Bone marrow (tissue), 2 donors: Measurements from ENCODE around the gene OR52R1.
"Not testable (repeated sequence)": the region's sequence is repeated elsewhere in the genome, so short reads cannot be mapped to it uniquely, and the experiment has no call there.

Experiments used
- DNase-seq, 2 donors: peaks; one replicate each; lab custom pipeline; 2025; lab: John Stamatoyannopoulos, UW

Gene OR52R1

DNA sequence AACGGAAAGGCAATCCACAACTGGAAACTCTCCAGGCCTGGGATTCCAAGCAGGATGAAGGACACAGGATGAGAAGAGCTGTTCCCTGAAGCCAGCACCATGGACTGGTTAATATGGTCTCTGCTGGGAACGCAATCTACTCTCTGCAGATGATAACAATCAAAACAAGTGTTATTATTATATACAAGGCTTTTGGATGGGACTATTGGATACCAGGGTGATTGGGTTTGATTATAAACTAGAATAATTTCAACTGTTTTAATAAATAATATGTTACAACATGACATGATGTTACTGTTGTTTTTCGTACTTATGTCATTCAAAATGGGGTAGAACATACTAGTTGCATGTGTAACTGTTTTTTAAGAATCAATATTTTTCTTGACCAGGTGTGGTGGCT lies at the start of gene OR52R1:
OR52R1 (minus strand) TSS at position 101 of the 400 bp plus-strand sequence; CDS start at position 101, 0 bp downstream.
- no peak for DNase-seq

DNA sequence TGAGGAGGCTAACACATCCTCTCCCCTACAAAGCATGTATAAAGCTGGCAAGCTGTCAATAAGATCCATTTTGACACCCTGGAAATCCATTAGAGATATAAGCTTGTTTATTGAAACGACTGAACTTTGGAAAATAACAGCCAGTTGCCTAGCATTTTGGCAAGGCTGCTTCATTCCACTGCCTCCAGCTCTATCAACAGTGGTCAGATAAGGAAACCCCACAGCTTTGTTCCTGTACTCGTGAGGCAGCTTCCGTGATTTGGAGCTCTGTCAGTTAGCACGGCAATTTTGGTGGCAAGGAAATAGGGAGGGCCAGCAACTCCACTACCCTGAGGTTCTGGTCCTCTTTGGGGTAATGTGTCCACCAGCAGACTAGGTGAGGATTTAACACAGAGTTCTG lies 46.9 kb upstream of the OR52R1 start:
- DNase-seq, result no peak

DNA sequence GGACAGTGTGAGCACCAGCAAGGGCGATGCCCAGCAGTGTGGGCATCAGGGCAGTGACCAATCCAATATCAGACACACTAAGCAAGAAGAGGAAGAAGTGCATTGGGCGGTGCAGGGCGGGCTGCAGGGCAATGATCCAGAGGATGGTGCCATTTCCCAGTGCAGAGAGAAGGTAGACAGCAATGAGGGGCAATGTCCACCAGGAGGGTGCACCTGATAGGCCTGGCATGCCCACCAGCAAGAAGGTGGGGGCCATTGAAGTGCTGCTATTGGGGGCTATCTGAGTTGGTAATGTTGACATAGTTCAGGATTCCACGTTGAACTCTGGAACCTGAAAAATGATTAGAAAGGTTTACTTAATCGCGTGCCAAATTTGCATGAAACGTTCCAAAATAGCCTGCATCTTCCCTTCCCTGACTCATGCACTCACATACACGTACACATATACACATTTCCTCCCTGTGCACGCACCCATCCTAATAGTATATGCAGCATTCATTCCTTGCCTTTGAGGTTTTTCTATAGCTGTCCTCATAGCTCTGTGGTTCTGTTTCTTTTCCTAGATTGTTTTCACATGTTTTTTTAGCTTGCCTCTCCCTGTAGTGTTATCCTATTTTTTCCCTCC lies 44.8 kb upstream of the OR52R1 start, which contains the start of gene OR51S1:
OR51S1 (minus strand) TSS at position 301 of the 625 bp plus-strand sequence; CDS start at position 301, 0 bp downstream.
- DNase-seq, result no peak

DNA sequence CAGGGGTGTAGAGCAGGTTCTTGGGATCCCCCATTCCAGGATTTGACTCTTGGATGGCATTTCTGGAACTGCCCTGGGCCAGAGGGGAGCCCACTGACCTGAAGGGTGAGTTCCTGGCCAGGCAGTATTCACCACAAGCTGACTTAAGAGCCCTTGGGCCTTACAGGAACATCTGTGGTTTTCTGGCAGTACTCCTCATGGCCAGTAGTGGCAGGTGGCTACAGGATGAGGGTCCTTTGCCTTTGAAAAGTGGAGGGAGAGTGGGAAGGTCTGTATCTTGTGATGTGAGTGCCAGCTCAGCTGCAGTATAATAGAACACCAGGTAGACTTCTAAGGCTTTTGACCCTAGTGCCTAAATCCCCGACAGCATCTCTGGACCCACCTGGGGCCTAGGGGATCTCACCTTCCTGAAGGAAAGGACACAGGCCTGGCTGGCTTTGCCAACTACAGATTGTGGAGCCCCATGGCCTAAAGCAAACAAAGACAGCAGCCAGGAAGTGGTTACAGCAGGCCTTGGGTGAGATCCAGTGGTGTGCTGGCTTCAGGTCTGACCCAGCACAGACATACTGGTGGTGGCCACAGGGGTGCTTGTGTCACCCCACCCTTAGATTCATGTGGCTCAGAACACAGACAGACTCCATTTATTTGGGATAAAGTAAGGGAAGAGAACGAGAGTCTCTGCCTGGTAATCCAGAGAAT lies 35.8 kb upstream of the OR52R1 start:
- DNase-seq, result no peak

DNA sequence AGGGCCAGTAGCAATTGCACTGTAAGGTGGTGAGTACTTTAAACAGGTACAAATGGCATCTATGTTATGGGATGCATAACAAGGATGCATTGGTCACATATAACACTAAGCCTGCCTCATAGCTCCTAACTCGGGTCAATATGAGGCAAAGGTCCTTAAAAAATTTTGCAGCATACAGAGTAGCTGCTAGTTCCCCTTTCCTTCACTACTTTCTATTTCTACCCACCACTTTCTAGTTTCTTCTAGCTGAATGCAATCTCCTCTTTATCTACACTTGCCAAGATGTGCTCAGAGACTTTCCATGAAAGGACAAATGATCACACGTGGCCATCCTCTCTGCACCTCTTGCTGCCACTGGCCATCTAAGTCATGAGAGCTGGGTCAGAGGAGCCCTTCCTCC lies 26.7 kb upstream of the OR52R1 start:
- no peak for DNase-seq

DNA sequence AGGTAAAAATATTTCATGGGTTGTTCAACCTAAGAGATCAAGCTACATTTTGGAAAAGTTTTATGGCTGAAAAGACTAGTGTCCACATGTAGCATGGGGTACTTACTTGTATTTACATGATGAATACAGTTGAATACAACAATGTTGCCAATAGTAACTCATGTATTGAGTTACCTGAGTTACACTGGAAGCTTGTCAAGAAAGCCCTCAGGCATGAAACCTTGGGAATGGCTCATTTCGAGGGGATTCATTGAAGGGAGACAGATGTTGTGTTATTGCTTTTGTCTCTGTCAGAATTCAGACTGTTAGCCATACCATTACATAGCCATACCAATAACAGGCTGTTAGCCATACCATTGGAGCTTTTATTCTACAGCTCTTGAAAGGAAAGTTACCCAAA lies 26.2 kb upstream of the OR52R1 start:
- DNase-seq, result no peak

DNA sequence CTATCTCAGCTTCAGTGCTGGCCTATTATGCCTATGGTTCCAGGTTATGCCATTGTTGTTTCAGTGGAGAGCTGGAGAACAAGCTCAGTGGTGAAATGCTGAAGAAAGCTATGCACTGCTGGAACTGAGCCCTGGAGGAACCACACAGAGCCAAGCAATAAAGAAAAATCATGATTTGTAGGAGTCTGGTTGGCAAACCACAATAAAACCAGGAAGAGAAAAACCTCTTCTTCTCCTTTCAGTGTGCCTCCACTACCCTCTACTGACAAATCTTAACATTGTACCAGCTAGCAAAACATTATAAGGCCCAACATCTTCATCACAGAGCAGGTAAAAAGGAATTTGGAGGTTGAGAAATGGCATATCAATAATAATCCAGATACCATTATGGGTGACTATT lies 22.2 kb upstream of the OR52R1 start:
- DNase-seq, result no peak

DNA sequence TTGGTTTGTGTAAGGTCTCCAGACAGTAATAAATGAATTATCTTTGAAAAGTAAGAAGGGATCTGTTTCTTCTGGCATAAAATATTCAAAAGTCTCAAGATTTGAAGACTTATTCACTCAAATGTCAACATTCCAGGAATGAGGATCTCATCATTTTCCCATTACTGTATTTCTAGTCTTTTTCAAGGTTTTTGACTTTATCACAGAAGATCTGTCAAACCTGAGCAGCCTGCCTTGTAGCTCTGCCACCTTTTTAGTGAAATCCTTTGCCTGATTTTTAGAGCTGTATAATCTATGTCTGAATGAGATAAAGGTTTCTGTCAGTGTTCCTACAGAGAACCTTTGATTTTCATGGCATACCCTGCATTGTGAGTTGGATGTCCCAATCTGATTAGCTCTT lies 21.0 kb upstream of the OR52R1 start:
- no peak for DNase-seq

DNA sequence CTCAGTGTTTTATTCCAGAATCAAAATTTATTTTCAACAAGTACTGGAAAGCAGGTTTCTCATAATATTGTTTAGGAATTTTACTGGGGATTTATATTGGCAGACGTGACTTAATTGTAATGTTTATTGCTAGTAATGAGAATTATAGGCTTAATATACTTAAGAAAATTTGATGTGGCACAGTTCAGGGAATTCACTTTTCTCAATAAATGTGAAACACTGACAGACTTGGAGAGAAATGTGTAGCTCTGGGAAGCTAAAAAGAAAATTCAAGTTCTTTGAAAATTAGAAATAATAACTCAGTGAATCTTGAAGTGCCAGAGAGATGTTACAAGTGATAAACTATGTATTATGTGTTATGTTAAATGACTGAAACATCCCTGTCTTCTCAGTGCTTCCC lies 16.8 kb upstream of the OR52R1 start, which contains the start of gene OR51F2:
OR51F2 (plus strand) TSS at position 301 of the 400 bp plus-strand sequence. CDS start 101 bp downstream, outside the sequence.
- DNase-seq, result no peak

DNA sequence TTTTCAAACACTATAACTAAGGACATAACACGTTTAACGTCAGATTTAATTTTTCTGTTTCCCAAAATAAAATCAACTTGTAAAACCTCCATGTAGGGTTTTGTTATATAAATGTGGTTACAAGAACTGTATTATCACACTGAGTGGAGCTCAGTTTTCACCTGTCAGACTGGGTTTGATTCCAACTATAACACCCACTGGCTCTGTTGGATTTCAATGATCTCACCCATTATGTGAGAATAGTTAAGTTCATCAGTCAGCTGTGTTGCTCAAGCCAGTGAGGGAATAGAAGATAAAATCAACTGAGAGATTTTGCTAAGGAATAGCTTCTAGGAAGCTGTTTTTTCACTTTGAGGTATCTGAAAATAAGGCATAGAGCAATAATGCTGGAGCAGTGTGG lies 5.1 kb upstream of the OR52R1 start:
- DNase-seq, result no peak

DNA sequence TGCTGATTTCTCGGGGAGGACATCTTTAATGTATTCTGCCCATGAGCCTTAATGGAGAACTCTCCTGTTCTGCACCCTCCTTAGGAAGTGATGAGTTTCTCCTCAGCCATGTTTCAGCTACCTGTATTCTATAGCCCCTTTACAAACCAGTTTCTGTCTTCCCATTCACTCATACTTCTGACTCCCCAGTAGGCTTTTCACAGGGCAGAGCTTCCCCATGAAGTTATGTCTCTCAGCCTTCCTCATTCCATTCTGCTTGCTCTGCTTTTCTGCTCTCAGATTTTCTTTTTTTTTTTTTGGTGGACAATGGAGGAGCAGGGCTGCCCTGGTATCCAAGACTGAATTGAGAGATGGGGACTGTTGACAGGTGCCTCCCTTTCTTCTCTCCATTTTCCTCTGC lies 4.3 kb upstream of the OR52R1 start:
- no peak for DNase-seq

DNA sequence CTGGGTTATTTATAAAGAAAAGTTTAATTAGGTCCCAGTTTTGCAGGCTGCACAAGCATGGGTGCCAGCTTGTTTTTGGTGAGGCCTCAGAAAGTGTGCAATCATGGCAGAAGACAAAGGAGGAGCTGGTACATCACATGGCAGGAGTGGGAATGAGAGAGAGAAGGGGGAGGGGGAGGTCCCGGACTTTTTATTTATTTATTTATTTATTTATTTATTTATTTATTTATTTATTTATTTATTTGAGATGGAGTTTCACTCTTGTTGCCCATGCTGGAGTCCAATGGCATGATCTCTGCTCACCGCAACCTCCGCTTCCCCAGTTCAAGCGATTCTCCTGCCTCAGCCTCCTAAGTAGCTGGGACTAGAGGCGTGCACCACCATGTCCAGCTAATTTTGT lies 2.9 kb downstream of the OR52R1 start:
- DNase-seq, result not testable (repeated sequence)

DNA sequence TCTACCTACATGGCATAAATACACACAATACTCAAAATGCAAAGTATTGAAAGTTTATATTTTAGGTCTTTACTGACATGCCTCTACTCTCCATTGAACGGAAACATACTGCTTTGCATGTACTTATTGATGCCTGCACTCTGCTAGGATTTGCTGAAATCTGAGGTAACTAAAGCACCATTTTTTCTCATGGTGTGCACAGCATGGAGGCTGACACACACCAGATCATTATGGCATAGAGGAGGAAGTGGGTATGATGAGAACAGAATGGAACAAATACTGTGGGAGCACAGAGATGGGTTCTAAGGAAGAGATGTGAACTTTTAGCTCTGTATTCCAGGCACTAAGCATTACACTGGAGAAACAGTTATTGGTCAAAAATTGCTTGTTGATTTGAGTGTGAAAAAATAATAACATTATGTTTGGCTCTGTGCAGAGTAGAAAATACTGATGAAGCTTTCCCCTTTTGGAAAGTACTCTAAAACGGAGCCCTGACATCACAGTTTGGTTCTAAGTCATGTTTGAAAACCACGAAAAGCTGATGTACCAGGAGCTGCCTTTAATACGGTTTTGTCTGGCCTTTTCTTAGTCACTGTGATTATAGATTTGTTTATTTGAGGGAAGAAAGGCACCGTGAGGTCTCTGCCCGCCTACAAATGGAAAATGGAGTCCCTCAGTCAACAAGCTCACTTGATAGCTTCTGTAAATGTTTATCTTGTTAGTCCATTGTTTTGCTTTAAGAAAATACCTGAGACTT lies 5.6 kb downstream of the OR52R1 start:
- no peak for DNase-seq

DNA sequence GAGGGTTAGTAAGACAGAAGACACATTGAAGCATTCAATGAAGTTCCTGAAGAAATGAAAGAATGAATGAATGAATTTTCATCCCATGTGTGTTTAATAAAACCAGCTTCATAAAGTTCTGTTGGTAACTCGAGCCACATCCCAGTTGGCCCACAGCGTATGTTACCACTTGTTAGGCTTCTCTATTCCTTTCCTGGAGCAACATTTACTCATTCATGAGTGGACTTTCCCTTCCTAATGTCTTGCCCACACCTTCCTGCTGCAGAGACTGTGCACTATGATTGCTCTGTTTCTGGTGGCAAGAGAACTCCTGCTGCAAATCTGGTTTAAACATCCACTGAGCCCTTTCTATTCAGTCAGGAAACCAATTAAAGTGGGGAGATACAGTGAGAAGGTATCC lies 7.0 kb downstream of the OR52R1 start:
- no peak for DNase-seq

DNA sequence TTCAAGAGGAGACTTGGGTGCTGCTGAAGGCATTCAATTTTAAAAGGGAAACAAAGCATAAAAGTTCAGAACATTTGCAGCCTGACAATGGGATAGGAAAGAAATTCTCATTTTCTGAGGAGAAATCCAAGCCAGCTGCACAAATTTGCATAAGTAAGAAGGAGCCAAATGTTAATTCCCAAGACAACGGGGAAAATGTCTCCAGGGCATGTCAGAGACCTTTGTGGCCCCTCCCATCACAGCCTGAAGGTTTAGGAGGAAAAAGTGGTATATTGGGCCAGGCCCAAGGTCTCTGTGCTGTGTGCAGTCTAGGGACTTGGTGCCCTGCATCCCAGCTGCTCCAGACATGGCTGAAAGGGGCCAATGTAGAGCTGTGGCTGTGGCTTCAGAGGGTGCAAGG lies 21.7 kb downstream of the OR52R1 start:
- no peak for DNase-seq

DNA sequence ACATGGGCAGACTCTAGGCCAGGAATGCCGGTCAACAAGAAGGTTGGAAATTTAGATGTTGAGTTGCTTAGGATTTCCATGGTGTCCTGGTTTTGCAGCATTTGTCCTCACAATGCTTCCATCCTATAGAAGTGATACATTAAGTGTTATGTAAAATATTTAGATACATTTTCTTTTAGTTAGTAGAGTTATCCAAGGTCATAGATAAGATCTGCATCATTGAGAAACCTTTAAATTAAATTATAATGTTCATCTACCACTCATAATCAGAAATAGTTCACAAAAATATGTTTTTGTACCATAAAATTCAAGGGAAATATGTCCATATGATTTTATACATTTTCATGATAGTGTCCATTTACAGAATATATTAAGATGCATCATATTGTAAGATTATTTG lies 34.3 kb downstream of the OR52R1 start, which contains the start of gene OR51F1:
OR51F1 (minus strand) TSS at position 101 of the 400 bp plus-strand sequence; CDS start at position 101, 0 bp downstream.
- DNase-seq, result no peak

DNA sequence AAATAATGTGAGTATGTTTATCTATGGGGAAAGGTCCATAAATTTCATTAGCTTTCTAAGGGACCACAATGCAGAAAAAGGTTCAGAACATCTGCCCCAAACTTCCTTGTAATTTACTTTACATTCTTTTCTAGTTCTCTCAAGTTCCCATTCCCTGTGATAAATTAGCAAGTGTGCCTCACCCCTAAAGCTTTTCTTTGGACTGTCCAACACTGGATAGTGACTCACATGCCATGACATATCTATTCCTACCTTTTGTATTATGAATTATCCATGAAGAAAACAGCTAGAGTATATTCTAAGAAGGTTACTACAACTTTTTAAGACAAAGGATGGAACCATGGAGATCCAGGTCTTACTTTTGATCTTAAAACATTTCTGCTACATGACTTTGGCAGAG lies 36.1 kb downstream of the OR52R1 start:
- DNase-seq, result no peak

DNA sequence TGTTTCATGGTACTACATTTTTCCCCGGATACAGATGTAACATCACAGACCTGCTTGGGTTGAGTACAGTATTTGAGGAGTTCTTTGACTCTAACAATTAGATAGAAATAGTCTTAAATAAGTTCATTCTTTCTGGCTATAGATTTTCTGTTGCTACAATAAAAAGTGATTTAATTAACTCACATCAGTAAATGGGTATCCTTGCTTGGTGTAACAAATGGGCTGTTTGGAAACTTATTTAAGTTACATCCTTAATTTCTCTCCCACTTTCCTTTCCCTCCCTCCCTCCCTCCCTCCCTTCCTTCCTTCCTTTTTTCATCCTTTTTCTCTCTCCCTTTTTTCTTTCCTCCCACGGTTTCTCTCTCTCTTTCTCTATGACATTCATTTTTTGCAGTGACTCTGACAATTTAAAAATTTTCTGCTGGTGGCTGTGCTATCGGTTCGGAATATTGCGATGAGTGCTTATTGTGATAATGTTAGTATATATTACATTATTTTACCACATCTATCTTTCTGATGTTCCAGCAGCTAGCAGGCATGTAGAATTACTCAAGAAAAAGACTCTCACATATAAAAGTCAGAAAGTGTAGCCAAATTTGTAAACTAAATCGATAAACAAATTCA lies 37.6 kb downstream of the OR52R1 start:
- no peak for DNase-seq

DNA sequence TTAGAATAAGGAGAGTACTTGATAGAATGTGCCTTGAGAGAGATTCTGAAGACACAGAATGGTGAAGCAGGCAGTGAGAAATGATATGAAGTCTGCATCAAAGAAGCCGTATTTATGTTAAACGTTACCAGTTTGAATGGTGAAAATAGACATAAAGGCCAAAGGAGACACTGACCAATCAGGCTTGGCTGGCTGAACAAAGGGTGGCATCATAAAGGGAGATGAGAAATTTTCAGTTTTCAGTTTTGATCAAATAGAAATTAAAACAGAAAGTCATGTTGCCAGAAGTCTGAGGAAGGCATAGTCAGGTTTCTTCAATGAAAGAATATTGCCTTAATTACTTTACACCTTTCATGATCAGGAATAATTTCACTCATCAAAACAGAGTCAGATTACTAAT lies 41.1 kb downstream of the OR52R1 start:
- no peak for DNase-seq
